HG02970 (cell line): ENCODE measurements around the gene SLC51A.
"Not testable (repeated sequence)": the region's sequence is repeated elsewhere in the genome, so short reads cannot be mapped to it uniquely, and the experiment has no call there.

Experiments used
- ATAC-seq: cut with Tn5 transposase; IDR thresholded peaks from one replicate; pipeline ENCODE4 v1.9.1; 2021; ENCODE audit warnings: mild to moderate bottlenecking, moderate library complexity, moderate number of reproducible peaks; ENCODE audit not compliant: unreplicated experiment, low FRiP score

The SLC51A gene

DNA sequence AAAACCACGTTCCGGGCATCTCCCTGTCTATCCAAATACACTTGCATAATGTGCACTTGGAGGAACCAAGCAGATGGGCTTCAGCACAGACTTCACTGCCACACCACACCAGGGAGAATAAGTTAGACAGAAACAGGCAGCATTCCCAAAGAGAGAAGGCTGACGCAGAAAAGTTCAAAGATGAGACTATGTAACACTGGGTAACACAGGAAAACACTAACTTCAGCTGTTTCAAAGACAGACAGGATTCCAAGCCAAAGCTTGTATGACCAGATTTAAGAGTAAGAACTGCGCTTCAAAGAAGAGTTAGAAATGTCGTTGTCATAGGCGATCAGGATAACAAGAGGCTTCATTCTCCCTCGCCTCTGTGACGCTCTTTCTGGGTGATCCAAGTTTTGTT, 19.9 kb downstream of the SLC51A start:
- no peak for ATAC-seq

DNA sequence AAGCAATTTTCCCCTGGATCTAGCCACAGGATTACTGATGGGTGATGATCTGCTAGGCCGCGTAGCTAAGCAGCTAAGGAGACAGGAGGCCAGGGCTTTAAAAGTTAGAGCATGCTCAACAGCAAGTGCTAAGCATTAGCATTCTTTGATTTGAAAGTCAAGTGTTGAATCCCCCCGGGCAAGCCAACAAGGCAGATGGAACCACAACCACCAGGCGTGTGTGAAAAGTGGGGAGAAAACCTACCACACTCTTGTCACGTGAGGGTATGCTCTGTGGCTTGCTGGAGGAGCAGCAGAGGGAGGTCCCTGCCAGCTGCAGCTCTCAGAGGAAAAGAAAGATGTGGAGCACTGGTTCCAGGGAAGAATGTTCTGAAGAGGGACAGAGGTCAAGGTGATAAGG, 20.9 kb downstream of the SLC51A start:
- no peak for ATAC-seq

DNA sequence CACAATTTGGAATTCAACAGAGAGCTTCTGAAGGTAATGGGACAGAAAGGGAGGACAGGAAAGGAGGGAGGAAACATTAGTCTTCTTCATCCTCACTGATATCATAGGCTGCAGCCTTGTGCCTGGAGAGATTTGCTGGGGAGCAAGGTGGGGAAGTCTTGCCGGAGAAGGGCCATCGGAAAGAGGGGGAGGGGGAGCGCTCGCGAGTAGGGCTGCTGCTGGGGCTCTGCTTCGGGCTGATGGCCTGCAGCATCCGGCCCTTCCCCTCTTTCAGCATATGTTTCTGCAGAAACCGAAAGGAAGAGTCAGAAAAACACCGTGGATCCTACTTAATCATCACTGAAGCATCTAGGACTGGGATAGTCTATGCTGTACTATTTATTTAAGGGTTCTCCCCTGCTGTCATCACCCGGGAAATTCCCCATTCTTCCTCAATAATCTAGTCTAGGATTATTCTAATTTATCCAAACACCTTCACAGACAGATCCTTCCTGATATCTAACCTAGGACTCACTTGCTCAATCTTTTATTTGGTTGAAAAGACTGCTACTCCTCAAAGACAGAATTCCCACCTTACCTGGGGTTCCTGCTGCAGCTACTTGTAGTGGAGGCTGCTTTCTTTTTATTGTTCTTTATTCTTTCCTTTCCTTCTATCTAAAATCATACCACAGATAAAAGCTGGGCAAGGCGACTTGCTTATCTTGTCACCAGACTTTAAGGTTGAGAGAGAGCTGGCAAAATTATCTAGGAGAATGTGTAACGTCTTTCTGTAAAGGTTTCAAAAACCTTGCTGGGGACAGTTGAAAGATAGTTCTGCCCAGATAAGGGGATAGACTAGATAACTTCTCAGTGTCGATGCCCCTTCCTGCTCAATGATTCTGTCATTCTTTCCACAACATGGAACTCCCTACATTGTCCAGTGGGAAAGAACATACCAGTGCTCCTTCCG, 22.6 kb downstream of the SLC51A start:
- no peak for ATAC-seq

DNA sequence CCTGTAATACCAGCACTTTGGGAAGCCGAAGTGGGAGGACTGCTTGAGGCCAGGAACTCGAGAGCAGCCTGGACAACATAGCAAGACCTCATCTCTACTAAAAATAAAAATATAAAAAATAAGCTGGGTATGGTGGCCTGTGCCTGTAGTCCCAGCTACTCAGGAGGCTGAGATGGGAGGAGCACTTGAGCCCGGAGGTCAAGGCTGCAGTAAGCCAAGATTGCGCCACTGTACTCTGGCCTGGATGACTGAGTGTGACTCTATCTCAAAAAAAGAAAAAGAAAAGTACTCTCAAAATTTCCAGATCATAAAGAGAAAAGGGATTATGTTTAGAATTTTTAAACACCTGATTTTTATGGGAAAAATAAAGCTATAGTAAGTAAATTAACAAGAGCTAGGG, 24.1 kb downstream of the SLC51A start:
- ATAC-seq = no peak

DNA sequence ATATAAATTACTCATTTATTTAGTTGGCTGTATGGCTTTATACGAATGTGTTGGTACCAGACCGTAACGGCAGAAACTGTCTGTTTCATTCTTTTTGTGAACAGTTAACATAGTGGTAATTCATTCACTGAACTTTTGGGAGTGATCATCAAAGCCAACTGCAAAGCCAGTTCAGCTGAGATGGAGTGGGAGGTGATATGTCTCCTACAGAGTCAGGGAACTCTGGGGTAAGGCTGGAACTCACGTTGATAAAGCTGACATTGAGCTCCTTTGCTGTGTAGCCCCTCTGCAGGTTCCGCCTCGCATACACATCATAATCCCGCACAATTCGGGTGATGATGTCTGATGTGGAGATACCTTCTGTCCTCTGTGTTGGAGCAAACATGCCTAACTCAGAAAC, 25.4 kb downstream of the SLC51A start:
- ATAC-seq = no peak

DNA sequence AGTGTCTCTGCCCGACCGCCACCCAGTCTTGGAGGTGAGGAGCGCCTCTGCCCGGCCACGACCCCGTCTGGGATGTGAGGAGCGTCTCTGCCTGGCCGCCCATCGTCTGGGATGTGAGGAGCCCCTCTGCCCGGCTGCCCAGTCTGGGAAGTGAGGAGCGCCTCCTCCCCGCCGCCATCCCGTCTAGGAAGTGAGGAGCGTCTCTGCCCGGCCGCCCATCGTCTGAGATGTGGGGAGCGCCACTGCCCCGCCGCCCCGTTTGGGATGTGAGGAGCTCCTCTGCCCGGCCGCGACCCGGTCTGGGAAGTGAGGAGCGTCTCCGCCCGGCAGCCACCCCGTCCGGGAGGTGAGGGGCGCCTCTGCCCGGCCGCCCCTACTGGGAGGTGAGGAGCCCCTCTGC, 27.8 kb downstream of the SLC51A start:
- not testable (repeated sequence) for ATAC-seq

DNA sequence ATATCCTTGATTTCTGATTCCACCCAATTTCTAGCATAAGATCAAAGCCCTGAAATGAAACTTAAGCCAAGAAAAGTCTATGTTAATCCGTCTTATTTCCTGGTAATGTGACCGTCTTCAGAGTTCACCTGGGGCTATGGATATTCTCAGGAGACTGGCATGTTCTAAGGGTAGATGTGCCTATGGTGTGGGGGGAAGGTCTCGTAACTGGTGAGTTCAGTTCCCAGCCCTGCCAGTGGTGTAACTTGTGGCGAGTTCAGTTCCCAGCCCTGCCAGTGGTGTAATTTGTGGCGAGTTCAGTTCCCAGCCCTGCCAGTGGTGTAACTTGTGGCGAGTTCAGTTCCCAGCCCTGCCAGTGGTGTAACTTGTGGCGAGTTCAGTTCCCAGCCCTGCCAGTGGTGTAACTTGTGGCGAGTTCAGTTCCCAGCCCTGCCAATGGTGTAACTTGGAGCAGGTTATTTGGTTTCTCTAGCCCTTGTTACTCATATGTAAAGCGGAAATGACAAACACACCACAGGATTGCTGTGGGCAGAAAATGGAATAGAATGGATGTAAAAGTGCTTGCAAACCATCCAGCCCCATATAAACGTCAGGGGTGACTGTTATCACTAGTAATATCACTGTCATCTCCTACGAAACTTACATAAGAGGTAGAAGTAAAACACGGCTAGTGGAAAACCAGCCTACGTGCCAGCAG, 30.4 kb downstream of the SLC51A start:
- no peak for ATAC-seq

DNA sequence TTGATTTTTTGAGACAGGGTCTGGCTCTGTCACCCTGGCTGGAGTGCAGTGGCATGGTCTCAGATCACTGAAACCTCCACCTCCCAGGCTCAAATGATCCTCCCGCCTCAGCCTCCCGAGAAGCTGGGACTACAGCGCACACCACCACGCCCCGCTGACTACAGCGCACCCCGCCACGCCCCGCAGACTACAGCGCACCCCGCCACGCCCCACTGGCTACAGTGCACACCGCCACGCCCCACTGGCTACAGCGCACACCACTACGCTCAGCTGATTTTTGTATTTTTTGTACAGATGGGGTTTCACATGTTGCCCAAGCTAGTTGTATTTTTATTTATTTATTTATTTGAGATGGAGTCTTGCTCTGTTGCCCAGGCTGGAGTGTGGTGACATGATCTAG, 35.6 kb downstream of the SLC51A start:
- ATAC-seq = no peak

DNA sequence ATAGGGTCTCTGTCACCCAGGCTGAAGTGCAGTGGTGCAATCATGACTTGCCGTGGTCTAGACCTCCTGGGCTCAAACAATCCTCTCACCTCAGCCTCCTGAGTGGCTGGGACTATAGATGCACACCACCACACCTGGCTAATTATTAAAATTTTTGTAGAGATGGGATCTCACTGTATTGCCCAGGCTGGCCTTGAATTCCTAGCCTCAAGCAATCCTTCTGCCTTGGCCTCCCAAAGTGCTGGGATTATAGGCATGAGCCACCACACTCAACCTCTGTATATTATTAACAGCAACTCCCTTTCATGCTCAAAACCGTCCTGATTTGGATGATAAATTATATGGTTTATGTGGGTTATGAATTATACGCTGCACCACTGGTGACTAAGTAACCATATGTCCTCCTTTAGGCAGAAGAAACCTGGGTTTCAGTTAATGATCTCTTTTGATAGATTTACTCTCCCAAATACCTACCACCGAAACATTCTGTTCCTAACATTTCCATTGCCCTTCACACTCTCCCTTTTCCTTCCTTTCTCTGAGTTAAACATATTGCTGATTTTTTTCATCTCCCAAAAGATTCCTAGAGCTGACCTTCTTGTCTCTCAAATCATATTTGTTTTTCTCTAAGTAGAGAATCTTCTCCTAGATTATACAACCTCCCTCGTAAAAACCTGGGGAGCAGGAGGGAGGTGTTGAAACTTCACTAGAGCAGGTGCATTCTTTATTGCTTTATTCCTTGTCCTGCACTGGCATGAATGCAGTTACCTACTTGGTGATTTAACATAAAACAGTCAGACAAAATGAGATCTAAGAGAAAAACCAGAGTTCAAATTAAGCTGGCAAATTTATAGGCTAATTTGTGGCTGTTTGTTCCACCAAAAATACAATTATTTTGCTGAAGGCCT, 38.3 kb downstream of the SLC51A start:
- ATAC-seq = no peak

DNA sequence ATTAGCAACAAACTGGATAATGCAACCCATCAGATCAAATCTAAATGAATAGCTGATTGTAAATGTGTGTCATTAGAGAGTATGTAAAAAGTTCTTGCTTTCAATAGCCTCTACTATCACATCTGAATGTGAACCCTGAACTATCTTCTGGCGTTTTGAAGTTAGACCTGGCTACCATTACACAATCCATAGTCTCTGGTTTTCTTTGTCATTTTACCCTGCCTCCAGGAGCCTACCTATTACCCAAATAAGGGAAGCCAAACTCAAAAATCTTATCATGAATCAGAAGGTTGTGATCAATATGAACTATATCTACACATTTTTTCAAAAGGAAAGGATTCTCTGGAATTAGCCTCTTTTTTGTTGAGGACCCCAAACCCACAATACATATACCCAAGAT, 39.4 kb downstream of the SLC51A start:
- no peak for ATAC-seq

DNA sequence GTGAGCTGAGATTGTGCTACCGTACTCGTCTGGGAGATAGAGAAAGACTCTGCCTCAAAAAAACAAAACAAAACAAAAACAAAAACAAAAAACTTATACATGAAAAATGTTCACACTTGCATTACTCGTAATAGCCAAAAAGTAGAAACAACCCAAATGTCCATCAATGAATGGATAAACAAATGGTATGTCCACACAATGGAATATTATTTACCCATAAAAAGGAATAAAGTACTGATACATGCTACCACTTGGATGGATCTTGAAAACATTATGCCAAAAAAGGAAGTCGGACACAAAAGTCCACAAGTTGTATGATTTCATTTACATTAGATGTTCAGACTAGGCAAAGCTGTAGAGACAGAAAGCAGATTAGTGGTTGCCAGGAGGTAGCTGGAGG, 44.5 kb downstream of the SLC51A start:
- no peak for ATAC-seq

DNA sequence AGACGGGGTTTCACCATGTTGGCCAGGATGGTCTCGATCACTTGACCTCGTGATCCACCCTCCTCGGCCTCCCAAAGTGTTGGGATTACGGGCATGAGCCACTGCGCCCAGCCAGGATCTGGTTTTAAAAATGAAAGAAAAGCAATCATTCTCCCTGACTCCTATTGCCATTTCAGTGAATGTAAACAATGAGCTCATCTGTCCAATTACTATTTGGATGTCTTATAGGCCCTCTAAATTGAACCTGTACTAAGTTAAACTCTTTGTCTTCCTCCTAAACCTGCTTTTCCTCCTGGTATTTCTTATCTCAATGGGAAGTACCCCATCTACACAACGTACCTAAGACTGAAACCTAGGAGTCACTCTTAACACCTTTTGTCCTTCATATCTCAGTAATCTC, 47.5 kb downstream of the SLC51A start:
- ATAC-seq = no peak

DNA sequence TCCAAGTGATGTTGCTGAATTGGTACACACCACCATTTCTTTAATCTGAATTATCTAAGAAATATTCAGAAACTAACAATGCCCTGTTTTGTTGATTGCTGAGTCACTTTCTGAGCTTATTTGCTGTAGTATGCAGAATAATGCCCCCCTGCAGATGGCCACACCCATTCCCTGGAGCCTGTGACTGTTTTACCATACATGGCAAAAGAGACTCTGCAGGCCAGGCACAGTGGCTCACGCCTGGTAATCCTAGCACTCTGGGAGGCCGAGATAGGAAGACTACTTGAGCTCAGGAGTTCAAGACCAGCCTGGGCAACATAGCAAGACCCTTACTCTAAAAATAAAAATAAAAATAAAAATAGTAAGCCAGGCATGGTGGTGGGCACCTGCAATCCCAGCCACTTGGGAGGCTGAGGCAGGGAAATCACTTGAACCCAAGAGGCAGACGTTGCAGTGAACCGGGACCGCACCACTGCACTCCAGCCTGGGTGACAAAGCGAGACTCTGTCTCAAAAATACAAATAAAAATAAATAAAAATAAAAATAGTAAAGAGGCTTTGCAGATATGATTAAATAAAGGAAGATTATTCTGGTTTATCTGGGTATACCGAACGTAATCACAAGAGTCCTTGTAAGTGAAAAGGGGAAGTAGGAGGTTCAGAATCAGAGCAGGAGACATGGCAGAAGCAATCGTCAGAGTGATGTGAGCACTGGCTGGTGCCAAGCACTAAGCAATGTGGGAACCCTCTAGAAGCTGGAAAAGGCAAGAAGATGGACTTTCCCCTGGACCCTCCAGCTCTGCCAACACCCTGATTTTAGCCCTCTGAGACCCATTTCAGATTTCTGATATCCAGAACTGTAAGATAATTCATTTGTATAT, 52.2 kb downstream of the SLC51A start:
- ATAC-seq = no peak

DNA sequence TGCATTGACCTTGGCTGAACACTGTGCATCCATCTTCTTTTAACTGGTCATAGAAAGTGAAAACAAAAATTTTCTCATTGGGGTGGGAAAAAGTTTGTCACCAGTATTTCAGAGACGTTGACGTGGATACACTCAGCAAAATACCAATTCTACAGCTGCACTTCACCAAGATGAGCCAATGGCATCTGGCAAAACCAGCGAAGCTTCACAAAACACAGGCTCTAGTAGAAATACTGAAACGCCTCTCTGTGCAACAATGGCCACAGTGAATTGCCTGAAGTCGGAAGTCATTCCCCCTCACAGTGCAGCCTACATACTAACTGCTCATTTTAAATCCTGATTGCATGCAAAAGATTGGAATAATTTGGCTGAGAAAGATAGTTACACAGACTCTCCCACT, 54.2 kb downstream of the SLC51A start:
- no peak for ATAC-seq

DNA sequence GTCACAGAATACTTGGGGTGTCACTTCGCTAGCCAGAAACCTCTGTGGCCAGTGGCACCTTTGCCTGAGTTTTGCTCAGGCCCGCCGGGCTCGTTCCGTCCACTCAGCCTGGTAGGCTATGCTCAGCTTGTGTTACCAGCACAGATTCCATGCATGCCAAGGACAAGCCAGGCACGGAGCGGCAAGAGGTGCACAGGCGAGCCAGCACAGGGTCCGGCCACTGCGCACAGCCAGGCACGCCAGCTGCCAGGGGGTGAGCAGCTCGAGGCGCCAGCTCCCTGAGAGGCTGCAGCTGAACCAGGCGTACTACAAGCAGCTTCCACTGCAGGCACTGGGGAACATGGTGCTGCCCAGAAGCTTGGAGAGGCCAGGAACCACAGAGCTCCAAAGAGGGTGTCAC, 56.5 kb downstream of the SLC51A start:
- ATAC-seq = no peak

DNA sequence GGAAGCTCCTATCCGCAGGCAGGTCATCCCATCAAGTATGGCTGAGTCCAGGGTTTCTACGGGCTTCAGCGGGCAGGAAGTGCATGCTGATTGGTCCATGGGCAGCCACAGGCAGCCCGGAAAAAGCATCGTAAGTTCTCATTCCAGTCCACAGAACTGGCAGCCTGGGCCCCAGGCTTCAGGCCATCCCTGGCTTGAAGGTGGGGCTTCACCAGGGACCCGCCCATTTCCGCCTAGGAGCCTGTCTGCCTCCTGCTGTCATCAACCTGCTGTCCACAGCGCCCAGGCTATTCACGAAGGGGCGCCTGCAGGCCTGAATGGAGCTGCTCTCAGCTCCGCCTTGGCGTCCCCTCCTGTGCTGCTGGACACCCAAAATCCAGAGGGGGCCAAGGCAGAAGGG, 57.3 kb downstream of the SLC51A start:
- no peak for ATAC-seq

DNA sequence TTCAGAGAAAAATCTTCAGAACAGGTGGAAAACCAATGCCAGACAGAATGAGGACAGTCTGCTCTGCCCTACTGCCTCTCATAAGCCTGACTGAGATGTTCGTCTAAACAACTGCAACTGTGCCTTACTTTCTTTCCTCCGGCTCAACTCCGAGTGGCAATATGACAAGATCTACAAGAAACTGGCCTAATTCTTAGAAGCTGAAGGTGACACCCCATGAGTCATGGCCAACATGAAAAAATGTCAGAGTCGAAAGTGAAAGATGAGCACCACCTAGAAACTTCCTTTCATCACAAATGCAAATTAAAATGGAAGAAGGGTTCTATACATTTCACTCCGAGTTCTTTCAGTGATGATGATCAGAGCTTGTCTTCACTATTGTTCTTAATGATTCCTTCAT, 58.3 kb downstream of the SLC51A start:
- peak; percentile 60 for ATAC-seq

DNA sequence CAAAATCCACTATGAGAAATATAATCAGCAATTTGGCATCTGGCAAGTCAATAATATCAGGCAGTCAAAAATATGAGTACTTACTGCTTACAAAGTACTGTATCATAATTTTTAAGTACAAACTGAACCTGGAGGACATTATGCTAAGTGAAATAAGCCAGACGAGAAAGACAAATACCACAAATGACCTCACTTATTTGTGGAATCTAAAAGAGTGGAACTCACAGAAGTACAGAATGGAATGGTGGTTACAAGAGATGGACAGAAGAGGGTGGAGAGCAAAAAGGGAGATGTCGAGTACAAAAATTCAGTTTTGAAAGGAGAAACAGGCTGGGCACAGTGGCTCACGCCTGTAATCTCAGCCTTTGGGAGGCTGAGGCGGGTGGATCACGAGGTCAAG, 58.8 kb downstream of the SLC51A start:
- no peak for ATAC-seq

DNA sequence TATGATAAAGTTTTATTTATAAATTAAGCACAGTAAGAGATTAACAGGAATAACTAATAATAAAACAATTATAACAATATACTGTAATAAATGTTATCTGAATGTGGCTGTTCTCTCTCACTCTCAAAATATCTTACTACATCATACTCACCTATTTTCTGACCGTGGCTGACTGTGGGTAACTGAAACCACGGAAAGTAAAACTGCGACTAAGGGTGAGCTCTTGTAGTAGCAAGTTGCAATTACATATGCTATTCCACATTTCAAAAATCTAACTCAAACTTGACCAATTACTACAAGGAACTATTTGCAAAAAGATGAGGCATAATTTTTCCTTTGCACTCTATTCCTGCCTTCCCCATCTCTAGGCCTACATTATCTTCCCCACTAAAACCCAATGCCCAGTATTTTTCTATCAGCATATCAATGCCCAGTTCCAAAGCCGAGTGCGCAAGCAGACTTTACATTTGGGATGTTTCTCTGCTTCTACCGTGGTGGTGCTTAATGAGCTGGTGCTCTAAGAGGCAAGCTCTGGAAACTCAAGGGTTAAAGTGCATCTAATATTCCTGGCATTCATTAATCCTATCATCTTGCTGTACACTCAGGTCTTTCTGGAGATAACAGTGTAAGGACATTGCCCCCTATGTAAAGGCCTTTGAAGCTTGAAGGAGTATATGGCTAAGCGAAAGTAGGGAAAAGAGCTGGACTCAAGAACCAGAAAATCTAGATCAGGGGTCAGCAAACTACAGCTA, 64.5 kb downstream of the SLC51A start:
- no peak for ATAC-seq
